ENCODE data around the gene ALG1.

DNA sequence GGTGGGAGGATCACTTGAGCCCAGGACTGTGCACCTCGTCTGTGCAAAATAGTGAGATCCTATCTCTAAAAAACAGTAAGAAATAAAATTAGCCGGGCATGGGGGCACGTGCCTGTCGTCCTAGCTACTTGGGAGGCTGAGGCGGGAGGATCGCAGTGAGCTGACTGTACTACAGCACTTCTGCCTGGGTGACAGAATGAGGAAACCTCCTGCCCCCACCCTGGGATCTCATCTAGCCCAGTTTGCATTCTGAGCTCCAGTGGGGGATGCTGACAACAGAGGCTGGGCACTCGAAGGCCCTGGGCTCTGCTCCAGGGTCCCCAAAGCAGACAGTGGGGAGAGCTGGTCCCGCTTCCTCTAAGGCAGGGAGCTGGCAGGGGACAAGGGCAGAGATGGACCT is 45.0 kb upstream of the ALG1 start:
- no peak for TF ChIP-seq POLR2A (IDR thresholded peaks at IDR 0.05; ENCODE audit: low read length)
- TF ChIP-seq, protein P1, sequence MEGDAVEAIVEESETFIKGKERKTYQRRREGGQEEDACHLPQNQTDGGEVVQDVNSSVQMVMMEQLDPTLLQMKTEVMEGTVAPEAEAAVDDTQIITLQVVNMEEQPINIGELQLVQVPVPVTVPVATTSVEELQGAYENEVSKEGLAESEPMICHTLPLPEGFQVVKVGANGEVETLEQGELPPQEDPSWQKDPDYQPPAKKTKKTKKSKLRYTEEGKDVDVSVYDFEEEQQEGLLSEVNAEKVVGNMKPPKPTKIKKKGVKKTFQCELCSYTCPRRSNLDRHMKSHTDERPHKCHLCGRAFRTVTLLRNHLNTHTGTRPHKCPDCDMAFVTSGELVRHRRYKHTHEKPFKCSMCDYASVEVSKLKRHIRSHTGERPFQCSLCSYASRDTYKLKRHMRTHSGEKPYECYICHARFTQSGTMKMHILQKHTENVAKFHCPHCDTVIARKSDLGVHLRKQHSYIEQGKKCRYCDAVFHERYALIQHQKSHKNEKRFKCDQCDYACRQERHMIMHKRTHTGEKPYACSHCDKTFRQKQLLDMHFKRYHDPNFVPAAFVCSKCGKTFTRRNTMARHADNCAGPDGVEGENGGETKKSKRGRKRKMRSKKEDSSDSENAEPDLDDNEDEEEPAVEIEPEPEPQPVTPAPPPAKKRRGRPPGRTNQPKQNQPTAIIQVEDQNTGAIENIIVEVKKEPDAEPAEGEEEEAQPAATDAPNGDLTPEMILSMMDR (IDR thresholded peaks at IDR 0.05) = no peak
- no peak for TF ChIP-seq HOXA7 (CRISPR knock-in tag; IDR thresholded peaks at IDR 0.05)
- TF ChIP-seq CEBPB (IDR thresholded peaks at IDR 0.05) = no peak
- TF ChIP-seq SMC3 (IDR thresholded peaks at IDR 0.05) = no peak
- no peak for TF ChIP-seq TP53 (CRISPR knock-in tag; IDR thresholded peaks at IDR 0.05)
- TF ChIP-seq JUN (IDR thresholded peaks at IDR 0.05) = no peak
- no peak for TF ChIP-seq EP300 (IDR thresholded peaks at IDR 0.05)
- no peak for TF ChIP-seq SREBF2 (IDR thresholded peaks at IDR 0.05)
- no peak for TF ChIP-seq TFCP2L1 (CRISPR knock-in tag; IDR thresholded peaks at IDR 0.05)
